Skin epidermis (tissue), 12 donors: Measurements from ENCODE around the gene RNF10.
A peak's percentile ranks its signal among the peaks of the same experiment; 100 is the strongest.

Experiments used
- H3K27ac ChIP-seq, 21 experiments: fragments of 200-600 bp; sonication (generic) in 11 of 21; one replicate each; pipeline ENCODE4 v1.5.0; 2020; ENCODE audit warnings: mild to moderate bottlenecking in 3 of 21, inconsistent platforms in 2 of 21, moderate library complexity in 2 of 21
- H3K4me3 ChIP-seq, 7 experiments: fragments of 200-600 bp; sonication (generic) in 2 of 7; one replicate each; pipeline ENCODE4 v1.5.0; 2020; ENCODE audit warnings: inconsistent platforms in 2 of 7, mild to moderate bottlenecking in 2 of 7, moderate library complexity in 1 of 7

The RNF10 gene

DNA sequence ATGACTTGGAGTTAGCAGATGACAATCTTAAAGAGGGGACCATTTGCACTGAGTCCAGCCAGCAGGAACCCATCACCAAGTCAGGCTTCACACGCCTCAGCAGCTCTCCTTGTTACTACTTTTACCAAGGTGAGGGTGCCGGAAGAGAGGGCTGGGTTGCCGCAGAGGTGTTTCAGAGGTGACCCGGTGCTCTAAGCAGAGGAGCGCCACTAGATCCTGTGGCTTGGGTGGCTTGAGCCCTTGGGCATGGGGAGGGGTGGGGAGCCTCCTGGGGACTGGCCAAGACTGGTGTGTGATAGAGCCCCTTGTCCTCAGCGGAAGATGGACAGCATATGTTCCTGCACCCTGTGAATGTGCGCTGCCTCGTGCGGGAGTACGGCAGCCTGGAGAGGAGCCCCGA lies 29.3 kb downstream of the RNF10 start:
- H3K4me3 ChIP-seq, result no peak overlapping the region
- no peak overlapping the region for H3K27ac ChIP-seq

DNA sequence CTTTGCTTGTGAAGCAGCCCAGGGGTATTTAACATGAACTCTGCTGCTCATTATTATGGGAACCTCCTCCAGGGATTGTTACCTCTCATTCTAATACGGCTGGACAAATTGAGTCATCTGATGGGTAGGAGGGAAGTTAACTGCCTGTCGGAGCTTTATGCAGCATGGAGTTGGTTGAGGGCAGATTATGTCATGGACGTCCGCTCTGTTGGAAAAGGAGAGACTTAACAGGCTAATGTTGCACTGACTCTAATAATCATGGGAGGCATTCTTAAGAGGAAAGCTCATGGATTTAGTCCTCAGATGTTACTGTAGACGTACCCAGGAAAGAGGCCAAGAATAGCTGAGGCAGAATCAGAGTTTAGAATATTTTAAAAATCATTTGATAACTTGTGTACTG lies 37.1 kb downstream of the RNF10 start:
- Histone ChIP-seq H3K27ac (no peak overlapping the region), H3K4me3 (no peak overlapping the region)

- Histone ChIP-seq H3K4me3 (no peak overlapping the region), H3K27ac (no peak overlapping the region)
These were observed 39.4 kb downstream of the RNF10 start for GRCh38 chr12:120573560-120573959.

GRCh38 chr12:120574106-120574505 lies 40.0 kb downstream of the RNF10 start:
- no peak overlapping the region for H3K4me3 ChIP-seq
- no peak overlapping the region for H3K27ac ChIP-seq

GRCh38 chr12:120579179-120579578 lies 45.0 kb downstream of the RNF10 start:
- H3K4me3 ChIP-seq, result no peak overlapping the region
- no peak overlapping the region for H3K27ac ChIP-seq

- Histone ChIP-seq H3K27ac (peak within 1 kb of the TSS in 20 of 21 experiments; percentile 32 to 87 (median 76)), H3K4me3 (peak within 1 kb of the TSS; percentile 50 to 88 (median 83))
These were observed 46.9 kb downstream of the RNF10 start, which contains the start of gene POP5 for GRCh38 chr12:120580787-120581723. POP5 (minus strand) TSS chr12:120581402; CDS start chr12:120581362, 40 bp downstream.

- peak overlapping the region; percentile 50 to 88 (median 83) for H3K4me3 ChIP-seq
These were observed 47.8 kb downstream of the RNF10 start for GRCh38 chr12:120581998-120582397.

GRCh38 chr12:120583478-120584030 lies 49.4 kb downstream of the RNF10 start:
- H3K27ac ChIP-seq, result peak overlapping the region in 1 of 21 experiments; percentile 54
- peak overlapping the region in 1 of 7 experiments; percentile 8 for H3K4me3 ChIP-seq

More at GRCh38 chr12:120581998-120582397, 47.8 kb downstream of the RNF10 start:
- H3K27ac ChIP-seq, result peak overlapping the region in 13 of 21 experiments; percentile 18 to 84 (median 65)

DNA sequence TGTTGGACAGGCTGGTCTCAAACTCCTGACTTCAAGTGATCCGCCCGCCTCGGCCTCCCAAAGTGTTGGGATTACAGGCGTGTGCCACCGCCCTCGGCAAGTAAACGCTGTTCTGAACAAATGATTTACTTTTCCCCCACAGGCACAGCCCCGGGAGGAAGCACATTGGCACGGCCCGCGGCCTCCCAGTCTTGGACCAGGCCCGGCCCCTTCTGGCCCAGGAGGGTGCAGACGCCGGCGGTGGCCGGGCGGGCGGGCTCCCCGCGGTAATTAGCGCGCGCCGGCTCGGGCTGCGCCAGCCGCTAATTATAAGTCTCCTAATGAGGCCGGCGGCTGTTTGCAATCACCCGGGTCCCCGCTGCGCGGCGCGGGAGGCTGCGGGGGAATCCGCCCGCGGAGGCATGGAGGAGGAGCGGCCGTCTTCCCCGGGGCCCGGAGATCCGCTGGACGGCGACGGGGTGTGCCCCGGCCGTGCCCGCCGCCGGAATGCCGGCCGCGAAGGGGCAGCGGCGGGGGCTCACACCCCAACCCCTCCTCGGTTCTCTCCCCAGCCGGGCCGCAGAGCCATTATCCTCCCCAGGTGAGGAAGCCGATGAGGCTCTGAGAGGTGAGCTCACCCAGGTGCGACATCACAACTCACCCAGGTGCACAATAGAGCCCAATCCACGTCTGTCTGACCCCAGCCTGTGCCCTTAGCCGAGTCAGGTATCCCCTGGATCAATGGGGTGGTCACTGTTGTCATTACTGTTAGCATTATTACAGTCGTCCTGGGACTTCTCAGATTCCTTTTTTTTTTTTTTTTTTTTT lies 50.4 kb downstream of the RNF10 start:
- Histone ChIP-seq H3K27ac (peak overlapping the region in 2 of 21 experiments; percentile 15 to 54), H3K4me3 (peak overlapping the region; percentile 13 to 43 (median 23))

GRCh38 chr12:120586206-120586605 lies 52.0 kb downstream of the RNF10 start:
- H3K27ac ChIP-seq, result no peak overlapping the region

DNA sequence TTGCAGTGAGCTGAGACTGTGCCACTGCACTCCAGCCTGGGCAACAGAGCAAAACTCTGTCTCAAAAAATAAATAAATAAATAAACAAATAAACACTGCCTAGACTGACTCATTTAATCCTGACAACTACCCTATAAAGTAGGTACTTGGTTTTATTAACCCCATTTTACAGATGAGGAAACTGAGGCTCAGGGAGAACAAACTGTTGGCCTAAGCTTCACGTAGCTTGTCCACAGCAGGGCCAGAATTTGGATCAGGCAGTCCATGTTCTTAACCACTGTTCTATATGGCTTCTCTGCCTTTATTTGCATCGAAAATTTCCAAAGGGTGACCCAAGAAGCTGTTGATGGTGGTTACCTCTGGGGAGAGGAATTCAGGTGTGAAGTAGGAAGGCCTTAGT lies 52.7 kb downstream of the RNF10 start:
- Histone ChIP-seq H3K27ac (no peak overlapping the region), H3K4me3 (no peak overlapping the region)

More at GRCh38 chr12:120586206-120586605, 52.0 kb downstream of the RNF10 start:
- H3K4me3 ChIP-seq, result no peak overlapping the region

- H3K4me3 ChIP-seq, result no peak overlapping the region
- no peak overlapping the region for H3K27ac ChIP-seq
These were observed 54.2 kb downstream of the RNF10 start for GRCh38 chr12:120588371-120588770.

DNA sequence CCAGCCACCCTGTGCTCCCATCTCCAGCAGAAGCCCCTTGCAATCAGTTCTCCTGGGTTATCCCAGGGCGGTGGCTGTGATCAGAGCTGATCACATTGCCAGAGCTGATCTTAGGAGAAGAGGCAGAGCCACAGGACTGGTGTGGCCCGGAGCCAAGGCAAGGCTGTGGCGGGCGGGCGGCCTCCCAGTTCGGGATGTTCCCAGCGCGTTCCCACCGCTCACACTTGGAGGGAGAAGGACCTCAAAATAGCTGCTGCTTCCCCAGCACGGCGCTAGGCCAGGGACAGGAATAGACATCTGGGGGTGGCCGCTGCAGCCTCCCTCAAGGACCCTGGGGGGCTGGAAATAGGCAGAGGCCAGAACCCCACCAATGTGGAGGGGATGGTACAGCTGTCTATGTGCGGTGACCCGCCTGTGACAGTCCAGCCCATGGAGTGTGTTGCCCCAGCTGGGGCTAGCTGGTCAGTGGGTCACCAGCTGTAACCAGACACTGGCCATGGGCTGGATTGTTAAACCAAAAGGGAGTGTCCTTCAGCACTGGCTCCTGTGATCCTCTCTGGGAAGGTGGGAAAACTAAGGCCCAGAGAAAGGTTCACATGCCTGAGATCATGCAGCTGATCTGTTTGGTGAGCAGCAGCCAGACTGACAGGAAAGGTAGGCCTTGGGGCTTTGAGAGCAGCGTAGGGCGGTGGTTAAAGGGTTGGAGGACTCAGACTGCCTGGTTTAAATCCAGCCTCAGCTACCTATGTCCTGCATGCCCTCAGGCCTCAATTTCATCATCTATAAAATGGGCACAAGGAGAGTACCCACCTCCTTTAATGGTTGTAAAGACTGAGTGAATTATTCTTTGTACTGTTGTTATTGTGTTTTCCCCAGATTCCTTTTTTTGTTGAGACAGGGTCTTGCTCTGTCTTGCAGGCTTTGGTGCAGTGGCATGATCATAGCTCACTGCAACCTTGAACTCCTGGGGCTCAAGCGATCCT lies 55.1 kb downstream of the RNF10 start:
- H3K4me3 ChIP-seq, result no peak overlapping the region
- no peak overlapping the region for H3K27ac ChIP-seq

GRCh38 chr12:120590741-120591407 lies 56.7 kb downstream of the RNF10 start:
- Histone ChIP-seq H3K27ac (no peak overlapping the region), H3K4me3 (no peak overlapping the region)

- Histone ChIP-seq H3K27ac (no peak overlapping the region), H3K4me3 (no peak overlapping the region)
These were observed 58.2 kb downstream of the RNF10 start for GRCh38 chr12:120592121-120593049.

DNA sequence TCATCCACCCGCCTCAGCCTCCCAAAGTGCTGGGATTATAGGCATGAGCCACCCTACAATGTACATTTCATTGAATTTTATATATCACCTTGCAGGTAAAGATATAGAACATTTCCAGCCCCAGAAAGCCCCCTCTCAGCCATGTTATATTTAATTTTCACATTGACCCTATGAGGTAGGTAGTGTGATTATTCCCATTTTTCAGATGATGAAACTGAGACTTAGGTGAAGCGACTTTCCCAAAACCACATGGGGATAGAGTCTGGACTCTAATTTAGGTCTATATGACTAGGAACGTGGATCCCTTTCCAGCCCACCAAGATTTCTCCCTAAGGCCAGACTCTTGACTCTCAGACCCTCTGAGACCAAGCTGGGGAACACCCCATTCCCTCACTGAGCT lies 62.7 kb downstream of the RNF10 start:
- H3K27ac ChIP-seq, result no peak overlapping the region
- no peak overlapping the region for H3K4me3 ChIP-seq

DNA sequence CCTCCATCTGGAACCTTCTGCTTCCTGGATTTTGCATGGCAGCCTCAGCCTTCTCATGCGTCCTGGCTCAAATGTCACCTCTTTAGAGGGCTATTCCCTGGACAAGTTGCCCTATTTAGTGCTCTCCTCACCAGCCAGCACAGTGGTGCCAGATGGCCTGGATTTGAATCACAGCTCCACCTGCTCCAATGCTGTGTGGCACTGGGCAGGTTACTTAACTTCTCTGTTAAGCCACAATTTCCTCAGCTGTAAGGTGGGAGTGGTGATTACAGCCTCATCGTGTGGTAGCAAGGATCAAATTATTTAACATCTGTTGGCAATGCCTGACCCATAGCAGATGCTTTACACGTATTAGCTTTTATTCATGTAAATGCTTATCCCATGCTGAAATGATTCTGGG lies 63.7 kb downstream of the RNF10 start:
- Histone ChIP-seq H3K27ac (no peak overlapping the region), H3K4me3 (no peak overlapping the region)
